Middle frontal gyrus (tissue), 1 donor: ENCODE data around the gene OR1S1.
"Not testable (repeated sequence)": the region's sequence is repeated elsewhere in the genome, so short reads cannot be mapped to it uniquely, and the experiment has no call there.

Experiments used
- DNase-seq: peaks from one replicate; pipeline ENCODE4 v3.0.0-alpha.2; 2015; ENCODE audit warnings: low spot score; ENCODE audit errors: extremely low spot score

The OR1S1 gene

DNA sequence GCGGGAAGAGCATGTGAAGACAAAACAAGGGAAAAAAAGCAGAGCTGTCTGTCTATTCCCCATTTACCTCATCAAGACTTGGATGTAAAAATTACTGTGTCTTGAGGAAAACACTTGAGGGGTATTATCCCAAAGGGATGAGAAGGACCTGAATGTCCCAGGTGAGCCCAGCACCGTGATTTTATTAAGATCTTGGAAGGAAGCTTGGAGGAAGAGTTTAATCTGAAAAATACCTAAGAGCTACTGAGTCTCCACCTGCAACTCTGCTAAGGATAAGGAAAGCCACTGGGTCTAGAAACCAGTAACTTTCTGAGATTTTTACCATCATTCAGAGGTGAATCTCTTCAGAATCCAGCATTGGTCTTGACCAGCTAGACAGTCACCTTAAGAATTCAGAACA lies at the start of gene OR1S1:
TSS of gene OR1S1 (plus strand) at position 301 of the 400 bp plus-strand sequence.
- DNase-seq: not testable (repeated sequence)

DNA sequence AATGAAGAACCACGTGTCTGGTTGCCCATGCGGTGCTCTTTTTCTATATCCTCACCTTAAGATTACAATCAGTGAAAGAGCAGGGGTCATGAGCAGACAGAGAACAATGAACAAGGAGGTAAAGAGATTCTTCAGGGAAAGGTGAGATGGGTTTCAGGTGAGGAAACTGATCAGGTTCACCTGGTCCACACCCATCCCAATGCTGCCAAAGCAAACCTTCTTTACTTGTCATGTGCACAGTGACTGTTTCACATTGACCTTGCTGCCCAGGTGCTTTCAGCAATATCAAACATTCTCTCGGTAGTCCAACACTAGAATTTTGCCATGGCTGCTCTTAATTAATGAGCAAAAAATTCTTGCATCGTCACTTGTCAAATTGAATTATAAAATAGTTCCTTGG lies 48.1 kb upstream of the OR1S1 start:
- no peak for DNase-seq

DNA sequence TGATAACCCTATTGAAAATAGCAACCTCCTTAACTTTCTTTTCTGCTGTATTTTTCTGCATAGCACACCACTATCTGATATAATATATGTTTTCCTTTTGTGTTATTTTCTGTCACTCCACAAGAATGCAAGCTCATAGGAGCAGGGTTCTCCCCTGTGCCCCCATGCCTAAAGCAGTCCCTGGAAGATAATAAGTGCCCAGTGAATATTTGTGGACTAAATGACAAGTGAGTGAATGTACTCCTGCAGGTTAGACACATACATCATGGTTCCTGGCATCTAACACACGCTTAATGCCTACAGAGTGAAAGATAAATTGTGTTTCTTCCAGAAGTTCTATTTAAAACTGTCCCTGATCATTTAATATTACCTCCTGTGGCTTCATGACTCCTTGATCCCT lies 47.5 kb upstream of the OR1S1 start:
- DNase-seq: no peak

DNA sequence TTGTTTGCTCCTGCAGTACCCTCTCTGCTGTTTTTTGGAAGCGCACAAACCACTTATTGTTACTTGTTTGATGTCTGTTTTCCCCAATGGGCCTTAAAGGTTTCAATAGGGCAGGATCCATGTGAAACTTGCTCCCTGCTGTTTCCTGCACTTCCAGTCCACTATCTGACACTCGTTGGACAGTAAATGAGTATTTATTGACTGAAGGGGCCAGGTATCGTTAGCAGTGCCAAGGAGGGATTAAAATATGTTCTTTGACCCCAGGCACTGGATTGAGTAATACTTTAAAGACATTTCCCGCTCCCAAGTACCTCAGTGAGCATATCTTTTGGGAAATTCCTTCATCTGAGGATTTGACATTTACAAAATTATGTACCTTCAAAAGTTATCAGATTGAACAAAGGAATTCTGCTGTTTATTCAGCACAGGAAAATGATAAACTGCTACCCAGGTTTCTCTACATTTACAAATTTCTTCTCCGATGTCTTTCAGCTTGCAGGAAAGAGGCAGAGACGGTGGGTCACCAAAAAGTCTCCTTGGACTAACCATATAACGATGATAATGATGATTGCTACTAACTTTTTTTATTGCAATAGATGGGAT lies 46.9 kb upstream of the OR1S1 start:
- no peak for DNase-seq

DNA sequence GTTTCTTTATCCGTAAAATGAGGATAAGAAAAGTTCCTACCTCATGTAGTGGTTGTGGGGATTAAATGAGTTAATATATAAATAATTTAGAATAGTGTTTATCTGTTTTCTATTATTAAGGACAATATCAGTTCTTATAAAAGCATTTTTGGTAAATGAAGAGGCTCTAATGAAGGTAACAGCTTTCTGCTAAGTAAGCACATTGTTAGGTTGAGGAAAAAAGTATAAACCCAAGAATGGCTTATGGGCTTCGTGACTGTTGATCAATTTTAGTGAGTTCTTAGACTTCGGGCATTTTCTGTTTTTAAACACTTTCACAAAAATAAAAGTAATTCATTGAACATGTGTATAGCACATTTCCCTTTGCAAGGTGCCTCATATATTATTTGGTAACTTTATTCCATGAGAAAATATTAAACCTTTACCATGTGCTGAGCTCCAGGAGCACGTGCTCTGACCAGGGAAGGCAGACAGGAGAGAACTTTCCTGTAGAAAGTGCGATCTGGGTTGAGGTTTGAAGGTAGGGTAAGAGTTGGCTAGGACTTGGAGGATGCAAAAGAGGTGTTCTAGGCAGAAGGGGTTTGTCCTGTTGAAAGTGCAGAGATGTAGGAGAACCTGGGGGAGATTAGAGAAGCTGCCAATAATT lies 35.0 kb upstream of the OR1S1 start:
- no peak for DNase-seq

DNA sequence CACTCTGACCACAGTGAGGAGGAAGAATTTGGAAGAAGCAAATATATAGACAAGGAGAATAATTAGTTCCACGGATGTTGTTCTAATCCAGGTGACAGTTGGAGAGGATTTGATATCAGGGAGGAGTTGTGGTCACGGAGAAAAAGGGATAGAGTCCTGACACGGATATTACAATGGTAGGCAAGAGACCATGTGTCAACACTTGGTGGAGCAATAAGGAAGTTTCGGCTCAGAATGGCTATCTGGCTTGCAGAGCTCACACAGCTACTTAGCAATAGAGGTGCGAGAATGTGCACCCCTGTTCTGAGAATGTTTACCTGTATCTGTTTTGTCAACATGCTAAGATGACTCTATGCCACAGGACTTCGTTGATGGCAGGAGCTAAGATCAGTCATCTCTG lies 34.1 kb upstream of the OR1S1 start:
- DNase-seq: no peak

DNA sequence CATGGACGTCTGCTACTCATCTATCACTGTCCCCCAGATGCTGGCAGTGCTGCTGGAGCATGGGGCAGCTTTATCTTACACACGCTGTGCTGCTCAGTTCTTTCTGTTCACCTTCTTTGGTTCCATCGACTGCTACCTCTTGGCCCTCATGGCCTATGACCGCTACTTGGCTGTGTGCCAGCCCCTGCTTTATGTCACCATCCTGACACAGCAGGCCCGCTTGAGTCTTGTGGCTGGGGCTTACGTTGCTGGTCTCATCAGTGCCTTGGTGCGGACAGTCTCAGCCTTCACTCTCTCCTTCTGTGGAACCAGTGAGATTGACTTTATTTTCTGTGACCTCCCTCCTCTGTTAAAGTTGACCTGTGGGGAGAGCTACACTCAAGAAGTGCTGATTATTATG lies 32.9 kb upstream of the OR1S1 start:
- no peak for DNase-seq

DNA sequence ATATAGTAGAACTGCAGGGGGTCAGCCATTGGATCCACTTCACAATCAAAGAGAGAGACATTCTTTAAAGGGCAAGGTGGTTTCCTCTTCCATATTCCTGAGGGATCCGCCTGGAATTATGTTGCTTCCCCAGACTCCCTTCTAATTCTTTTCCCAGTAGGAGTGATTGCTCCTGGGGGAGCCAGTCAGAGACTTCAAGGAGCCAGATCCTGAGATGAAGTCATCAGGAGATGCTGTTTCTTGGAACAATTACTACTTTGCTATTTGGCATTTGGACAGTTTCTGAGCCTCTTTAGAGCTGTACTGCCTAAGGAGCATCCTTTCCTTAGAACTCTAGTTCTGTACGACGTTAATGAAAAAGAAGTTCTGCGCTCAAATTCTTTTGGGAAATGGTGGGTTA lies 25.6 kb upstream of the OR1S1 start:
- DNase-seq: no peak

DNA sequence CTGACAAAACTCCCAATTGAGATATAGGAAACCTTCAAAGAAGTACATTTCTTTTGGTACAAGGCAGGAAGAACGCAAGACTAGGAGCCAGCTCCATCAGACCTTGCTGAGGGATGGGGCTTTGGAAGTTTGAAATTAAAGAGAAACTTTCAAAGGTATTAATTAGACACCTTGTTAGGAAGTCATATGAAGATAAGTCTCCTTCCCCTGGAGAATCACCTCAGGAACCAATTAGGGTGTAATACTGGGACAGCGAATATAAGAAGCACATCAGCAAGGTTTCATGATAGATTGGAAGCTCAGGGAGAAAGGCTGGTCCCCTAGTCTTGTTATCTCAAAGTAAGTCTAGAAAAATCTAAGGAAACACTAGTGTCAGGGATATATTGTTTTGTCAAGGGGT lies 23.8 kb upstream of the OR1S1 start, which contains the start of gene OR9Q2:
TSS of gene OR9Q2 (plus strand) at position 301 of the 400 bp plus-strand sequence. CDS start 1,421 bp downstream, outside the sequence.
- no peak for DNase-seq

DNA sequence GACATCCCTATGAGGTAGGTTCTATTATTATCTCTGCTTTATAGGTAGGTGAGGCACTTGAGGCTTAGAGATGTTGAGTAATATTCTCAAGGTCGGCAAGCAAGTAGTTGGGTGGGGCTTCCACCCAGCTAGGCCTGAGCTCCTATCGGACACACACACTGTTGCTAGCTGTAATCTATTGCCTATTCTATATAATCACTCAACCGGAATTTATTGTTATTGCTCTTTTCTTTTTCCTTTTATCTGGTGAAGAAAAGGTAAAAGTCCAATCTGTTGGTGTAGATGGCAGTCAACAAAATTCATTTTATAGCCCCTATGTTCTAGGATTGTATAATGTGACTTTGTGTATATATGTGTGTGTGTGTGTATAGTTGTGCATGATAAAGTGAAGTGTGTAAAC lies 20.3 kb upstream of the OR1S1 start:
- no peak for DNase-seq

DNA sequence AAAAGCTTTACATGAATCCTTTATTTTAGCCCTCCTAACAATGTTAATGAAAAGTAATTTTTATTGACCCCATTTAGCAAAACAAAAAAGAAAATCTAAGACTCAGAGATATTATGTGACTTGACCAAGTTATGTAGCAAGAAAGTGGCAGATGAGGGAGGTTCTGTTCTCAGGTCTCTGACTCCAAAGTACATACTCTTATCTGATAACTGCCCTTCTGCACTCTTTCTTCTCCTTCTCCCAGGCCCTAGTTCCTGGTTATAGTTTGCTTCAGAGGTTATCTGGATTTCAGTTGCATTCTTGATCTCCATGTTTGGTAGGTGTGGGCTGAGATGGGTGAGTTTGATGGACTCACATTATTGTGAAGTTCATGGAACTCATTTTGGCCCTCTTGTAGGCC lies 19.1 kb upstream of the OR1S1 start:
- no peak for DNase-seq

DNA sequence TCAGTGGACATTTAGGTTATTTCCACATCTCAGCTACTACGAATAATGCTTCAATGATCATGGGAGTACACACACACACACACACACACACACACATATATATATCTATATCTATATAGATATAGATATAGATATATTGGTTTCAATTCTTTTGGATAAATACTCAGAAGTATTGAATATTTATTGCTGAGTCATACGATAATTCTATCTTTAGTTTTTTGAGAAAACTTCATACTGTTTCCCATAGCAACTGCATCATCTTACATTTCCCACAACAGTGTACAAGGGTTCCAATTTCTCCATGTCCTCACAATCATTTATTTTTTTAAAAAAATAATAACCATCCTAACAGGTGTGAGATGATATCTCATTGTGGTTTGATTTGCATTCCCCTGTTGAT lies 16.6 kb upstream of the OR1S1 start:
- no peak for DNase-seq

DNA sequence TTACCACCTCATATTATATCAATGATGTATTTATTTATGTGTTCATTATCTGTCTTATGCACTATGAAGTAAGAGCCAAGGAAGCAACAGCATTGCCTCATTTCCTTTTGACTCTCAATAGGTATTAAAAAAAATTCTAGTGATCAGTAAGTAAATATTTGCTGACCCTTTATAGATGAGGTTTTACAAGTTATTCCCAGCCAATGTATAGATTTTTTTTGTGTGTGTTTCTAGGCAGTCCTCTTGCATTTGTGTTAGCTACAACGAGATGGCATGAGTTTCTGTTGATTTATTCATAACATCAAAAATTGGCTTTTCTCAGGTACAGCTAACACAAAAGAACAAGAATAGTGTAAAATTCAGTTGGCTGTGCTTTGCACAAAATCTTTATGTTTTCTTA lies 13.2 kb upstream of the OR1S1 start:
- no peak for DNase-seq

DNA sequence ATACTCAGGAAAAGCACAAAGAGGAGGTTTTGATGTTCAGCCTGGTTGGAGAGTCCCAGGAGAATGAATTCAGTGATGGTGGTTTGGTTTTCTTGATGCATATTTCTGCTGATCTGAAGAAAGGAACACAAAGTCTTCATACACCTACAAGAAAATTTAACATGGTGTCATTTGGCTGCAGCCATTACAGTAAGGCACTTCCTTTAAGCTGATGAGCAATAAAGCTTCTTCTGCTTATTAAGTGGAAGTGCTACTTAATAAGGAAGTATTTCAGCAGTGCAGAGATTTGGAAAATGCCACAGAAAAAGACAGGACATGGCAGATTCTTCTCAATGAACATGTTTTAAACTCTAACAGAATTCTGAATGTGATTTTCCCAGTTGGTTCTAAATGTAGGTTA lies 8.5 kb upstream of the OR1S1 start, which contains the start of gene OR1S2:
TSS of gene OR1S2 (minus strand) at position 101 of the 400 bp plus-strand sequence. CDS start at position 101, 0 bp downstream.
- no peak for DNase-seq

DNA sequence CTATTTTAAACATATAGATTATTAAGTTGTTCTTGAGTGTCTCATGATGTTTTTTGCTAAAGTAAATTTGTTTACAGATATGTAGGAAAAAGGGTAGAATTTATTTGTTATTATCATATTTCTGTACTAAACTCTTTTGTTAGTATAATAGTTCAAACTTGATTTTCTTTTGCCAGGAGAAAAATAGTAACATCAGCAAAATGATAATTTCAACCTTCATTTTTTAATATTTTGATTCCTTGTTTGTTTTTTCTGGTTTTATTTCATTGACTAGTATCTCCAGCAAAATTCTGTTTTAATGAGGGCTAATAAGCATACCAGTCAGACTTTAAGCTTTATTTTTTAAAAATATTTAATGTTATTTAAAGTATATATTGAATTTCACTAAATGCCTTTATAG lies 4.0 kb downstream of the OR1S1 start:
- no peak for DNase-seq

DNA sequence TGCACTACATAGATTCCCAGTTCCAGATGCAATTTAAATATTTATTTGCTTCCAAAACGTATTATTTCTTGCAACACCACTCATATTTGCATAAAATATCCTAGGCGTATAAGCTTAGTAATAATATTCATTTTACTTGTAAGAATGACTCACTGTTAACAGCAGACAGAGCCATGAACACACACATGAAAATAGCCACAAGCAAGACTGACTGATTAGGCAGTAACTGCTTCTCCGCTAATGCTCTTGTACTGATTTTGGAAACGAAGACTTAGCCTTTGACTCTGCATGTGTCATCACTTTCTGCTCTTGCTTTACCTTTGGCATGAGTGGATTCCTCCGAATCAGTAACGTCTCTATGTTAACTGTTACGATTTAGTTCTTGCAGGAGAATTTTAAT lies 10.2 kb downstream of the OR1S1 start:
- no peak for DNase-seq

DNA sequence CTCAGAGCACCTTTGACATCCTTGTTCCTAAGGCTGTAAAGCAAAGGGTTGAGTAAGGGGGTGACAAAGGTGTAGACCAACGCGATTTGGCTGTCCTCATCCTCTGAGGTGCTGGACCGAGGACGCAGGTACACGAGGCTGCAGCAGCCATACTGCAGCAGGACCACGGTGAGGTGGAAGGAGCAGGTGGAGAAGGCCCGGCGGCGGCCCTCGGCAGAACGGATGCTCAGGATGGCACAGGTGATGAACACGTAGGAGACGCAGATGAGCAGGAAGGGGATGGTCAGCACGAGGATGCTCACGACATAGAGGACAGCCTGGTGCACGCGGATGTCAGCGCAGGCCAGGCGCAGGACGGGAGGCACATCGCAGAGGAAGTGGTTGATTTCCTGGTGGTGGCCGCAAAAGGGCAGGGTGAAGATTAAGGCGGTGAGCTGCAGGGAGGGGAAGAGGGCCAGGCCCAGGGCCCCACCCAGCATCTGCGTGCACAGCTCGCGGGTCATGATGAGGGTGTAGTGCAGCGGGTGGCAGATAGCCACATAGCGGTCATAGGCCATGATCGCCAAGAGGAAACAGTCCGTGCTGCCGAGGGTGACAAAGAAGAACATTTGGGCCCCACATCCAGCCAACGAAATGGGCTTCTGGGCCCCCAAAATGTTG lies 15.6 kb downstream of the OR1S1 start:
- no peak for DNase-seq

DNA sequence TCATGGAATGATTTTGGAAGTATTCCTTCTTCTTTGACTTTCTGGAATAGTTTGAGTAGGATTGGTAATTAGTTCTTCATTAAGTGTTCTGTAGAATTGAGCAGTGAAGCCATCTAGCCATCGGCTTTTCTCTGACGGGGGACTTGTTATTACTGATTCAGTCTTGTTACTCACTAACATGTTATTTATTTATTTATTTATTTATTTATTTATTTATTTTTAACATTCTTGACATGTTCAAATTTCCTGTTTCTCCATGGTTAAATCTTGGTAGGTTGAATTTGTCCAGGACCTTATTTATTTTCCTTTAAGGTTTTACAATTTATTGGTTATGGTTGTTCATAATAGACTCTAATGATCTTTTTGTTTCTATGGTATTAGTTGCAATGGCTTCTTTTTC lies 31.4 kb downstream of the OR1S1 start:
- DNase-seq: no peak

DNA sequence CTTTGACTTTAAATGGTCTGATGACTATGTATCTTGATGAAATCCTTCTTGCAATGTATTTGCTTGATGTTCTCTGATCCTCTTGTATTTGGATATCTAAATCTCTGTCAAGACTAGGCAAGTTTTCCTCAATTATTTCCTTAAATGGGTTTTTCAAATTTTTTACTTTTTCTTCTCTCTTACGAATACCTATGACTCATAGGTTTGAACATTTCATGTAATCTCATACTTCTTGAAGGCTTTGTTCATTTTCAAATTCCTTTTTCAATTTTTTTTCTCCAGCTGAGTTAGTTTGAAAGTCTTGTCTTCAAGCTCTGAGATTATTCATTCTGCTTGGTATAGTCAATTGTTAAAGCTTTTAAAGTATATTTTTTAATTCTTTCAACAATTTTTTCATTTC lies 42.4 kb downstream of the OR1S1 start:
- DNase-seq: no peak

DNA sequence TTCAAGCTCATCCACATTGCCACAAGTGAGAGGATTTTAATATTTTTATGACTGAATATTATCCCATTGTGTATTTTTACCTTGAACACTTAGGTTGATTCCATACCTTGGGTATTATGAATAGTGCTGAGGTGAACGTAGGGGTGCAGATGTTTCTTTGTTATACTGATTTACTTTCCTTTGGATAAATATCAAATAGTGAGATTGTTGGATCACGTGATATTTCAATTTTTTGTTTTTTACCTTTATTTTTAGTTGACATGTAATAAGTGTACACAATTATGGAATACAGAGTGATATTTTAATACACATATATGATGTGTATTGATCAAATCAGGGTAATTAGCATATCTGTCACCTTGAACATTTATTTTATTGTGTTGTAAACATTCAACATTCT lies 47.5 kb downstream of the OR1S1 start:
- no peak for DNase-seq
